ENCODE measurements around the gene SPATA6L. TPM values are rescaled to one million over a fixed set of nuclear protein-coding genes. Genes with fewer than 3 reads are reported as not detected.

The SPATA6L gene
- total RNA-seq, 2 experiments from 2014 or later, result 0.43 to 0.83 TPM

GRCh38 chr9:4591123-4591500, 75.2 kb downstream of the SPATA6L start:
- POLR2A ChIA-PET, result no interaction called here
- Mint-ChIP-seq H3K36me3 (ENCODE audit: low read depth) (no peaks in the 10 kb centered on the region), H3K9me3 (no peaks in the 10 kb centered on the region), H3K4me3 (no peak overlapping the region), H3K27ac (no peak overlapping the region), H3K4me1 (peaks cover 7% of the 10 kb centered on the region), H3K27me3 (peaks cover 5% of the 10 kb centered on the region)
- CTCF ChIA-PET, result no interaction called here
- DNase-seq, result no peak

- H3K4me1 Mint-ChIP-seq, result peaks cover 4% of the 10 kb centered on the region
- H3K4me3 Mint-ChIP-seq, result no peak overlapping the region
- H3K27ac Mint-ChIP-seq, result no peak overlapping the region
- no peaks in the 10 kb centered on the region for H3K36me3 Mint-ChIP-seq (ENCODE audit: low read depth)
- ChIA-PET CTCF (no interaction called here), POLR2A (no interaction called here)
- peaks cover 5% of the 10 kb centered on the region for H3K27me3 Mint-ChIP-seq
- DNase-seq, result no peak
- H3K9me3 Mint-ChIP-seq, result no peaks in the 10 kb centered on the region
Measured at GRCh38 chr9:4590430-4591122, 75.7 kb downstream of the SPATA6L start.

- Mint-ChIP-seq H3K4me1 (no peaks in the 10 kb centered on the region), H3K27me3 (peaks cover 3% of the 10 kb centered on the region), H3K9me3 (no peaks in the 10 kb centered on the region), H3K4me3 (no peak overlapping the region), H3K36me3 (ENCODE audit: low read depth) (no peaks in the 10 kb centered on the region), H3K27ac (no peak overlapping the region)
- ChIA-PET CTCF (no interaction called here), POLR2A (interaction anchor here (0.6 kb wide), 1 partner anchor 890 kb away, joined by 3 read pairs; no protein-coding TSS in a partner anchor)
- DNase-seq, result no peak
Measured at GRCh38 chr9:4588721-4589120, 77.6 kb downstream of the SPATA6L start.

GRCh38 chr9:4585135-4585534, 81.1 kb downstream of the SPATA6L start:
- H3K27ac Mint-ChIP-seq, result no peak overlapping the region
- no peaks in the 10 kb centered on the region for H3K4me1 Mint-ChIP-seq
- no peak for DNase-seq
- no peaks in the 10 kb centered on the region for H3K36me3 Mint-ChIP-seq (ENCODE audit: low read depth)
- ChIA-PET POLR2A (no interaction called here), CTCF (no interaction called here)
- H3K9me3 Mint-ChIP-seq, result no peaks in the 10 kb centered on the region
- H3K27me3 Mint-ChIP-seq, result no peaks in the 10 kb centered on the region
- H3K4me3 Mint-ChIP-seq, result no peak overlapping the region

GRCh38 chr9:4584636-4585035, 81.6 kb downstream of the SPATA6L start:
- DNase-seq, result no peak
- Mint-ChIP-seq H3K36me3 (ENCODE audit: low read depth) (no peaks in the 10 kb centered on the region), H3K27me3 (no peaks in the 10 kb centered on the region), H3K4me3 (no peak overlapping the region), H3K27ac (no peak overlapping the region), H3K9me3 (no peaks in the 10 kb centered on the region), H3K4me1 (no peaks in the 10 kb centered on the region)
- CTCF ChIA-PET, result no interaction called here
- POLR2A ChIA-PET, result no interaction called here

GRCh38 chr9:4583001-4583400, 83.3 kb downstream of the SPATA6L start:
- no peaks in the 10 kb centered on the region for H3K9me3 Mint-ChIP-seq
- CTCF ChIA-PET, result no interaction called here

GRCh38 chr9:4581861-4582565, 84.3 kb downstream of the SPATA6L start:
- no peak overlapping the region for H3K27ac Mint-ChIP-seq
- DNase-seq, result no peak
- H3K27me3 Mint-ChIP-seq, result no peaks in the 10 kb centered on the region
- H3K36me3 Mint-ChIP-seq (ENCODE audit: low read depth), result no peaks in the 10 kb centered on the region
- no peak overlapping the region for H3K4me3 Mint-ChIP-seq
- no peaks in the 10 kb centered on the region for H3K9me3 Mint-ChIP-seq
- ChIA-PET POLR2A (no interaction called here), CTCF (no interaction called here)
- H3K4me1 Mint-ChIP-seq, result no peaks in the 10 kb centered on the region

More at GRCh38 chr9:4583001-4583400, 83.3 kb downstream of the SPATA6L start:
- Mint-ChIP-seq H3K36me3 (ENCODE audit: low read depth) (no peaks in the 10 kb centered on the region), H3K27ac (no peak overlapping the region), H3K4me3 (no peak overlapping the region), H3K4me1 (no peaks in the 10 kb centered on the region), H3K27me3 (no peaks in the 10 kb centered on the region)
- DNase-seq, result no peak
- POLR2A ChIA-PET, result no interaction called here

- no peaks in the 10 kb centered on the region for H3K4me1 Mint-ChIP-seq
- POLR2A ChIA-PET, result interaction anchor here (0.5 kb wide), 1 partner anchor 11 kb away, joined by 5 read pairs; no protein-coding TSS in a partner anchor
- no peak overlapping the region for H3K27ac Mint-ChIP-seq
- DNase-seq, result no peak
- CTCF ChIA-PET, result interaction anchor here (0.6 kb wide), 1 partner anchor 265 kb away, joined by 3 read pairs; no protein-coding TSS in a partner anchor
- H3K36me3 Mint-ChIP-seq (ENCODE audit: low read depth), result no peaks in the 10 kb centered on the region
- no peak overlapping the region for H3K4me3 Mint-ChIP-seq
- no peaks in the 10 kb centered on the region for H3K27me3 Mint-ChIP-seq
- no peaks in the 10 kb centered on the region for H3K9me3 Mint-ChIP-seq
Measured at GRCh38 chr9:4581035-4581760, 85.1 kb downstream of the SPATA6L start.

GRCh38 chr9:4579001-4579400, 87.3 kb downstream of the SPATA6L start:
- no peak for DNase-seq
- no peaks in the 10 kb centered on the region for H3K4me1 Mint-ChIP-seq
- ChIA-PET CTCF (no interaction called here), POLR2A (no interaction called here)
- H3K4me3 Mint-ChIP-seq, result no peak overlapping the region
- H3K27ac Mint-ChIP-seq, result no peak overlapping the region
- no peaks in the 10 kb centered on the region for H3K27me3 Mint-ChIP-seq
- H3K36me3 Mint-ChIP-seq (ENCODE audit: low read depth), result no peaks in the 10 kb centered on the region
- no peaks in the 10 kb centered on the region for H3K9me3 Mint-ChIP-seq

- CTCF ChIA-PET, result no interaction called here
- Mint-ChIP-seq H3K9me3 (no peaks in the 10 kb centered on the region), H3K36me3 (ENCODE audit: low read depth) (no peaks in the 10 kb centered on the region), H3K27me3 (no peaks in the 10 kb centered on the region), H3K4me1 (peaks cover 12% of the 10 kb centered on the region), H3K4me3 (no peak overlapping the region), H3K27ac (no peak overlapping the region)
- no peak for DNase-seq
- POLR2A ChIA-PET, result no interaction called here
Measured at GRCh38 chr9:4576448-4576847, 89.8 kb downstream of the SPATA6L start.

GRCh38 chr9:4575997-4576396, 90.3 kb downstream of the SPATA6L start:
- Mint-ChIP-seq H3K36me3 (ENCODE audit: low read depth) (no peaks in the 10 kb centered on the region), H3K4me1 (peaks cover 12% of the 10 kb centered on the region), H3K4me3 (no peak overlapping the region), H3K27me3 (no peaks in the 10 kb centered on the region), H3K9me3 (no peaks in the 10 kb centered on the region), H3K27ac (no peak overlapping the region)
- POLR2A ChIA-PET, result interaction anchor here (1.6 kb wide), 1 partner anchor 25 kb away, joined by 3 read pairs; no protein-coding TSS in a partner anchor
- CTCF ChIA-PET, result no interaction called here
- DNase-seq, result no peak

GRCh38 chr9:4574657-4575243, 91.5 kb downstream of the SPATA6L start:
- Mint-ChIP-seq H3K27me3 (no peaks in the 10 kb centered on the region), H3K4me1 (peaks cover 13% of the 10 kb centered on the region), H3K4me3 (no peak overlapping the region), H3K36me3 (ENCODE audit: low read depth) (no peaks in the 10 kb centered on the region), H3K27ac (no peak overlapping the region), H3K9me3 (no peaks in the 10 kb centered on the region)
- ChIA-PET POLR2A (interaction anchor here (1.0 to 1.6 kb wide), 2 partner anchors 22 to 26 kb away, joined by 3 to 4 read pairs; no protein-coding TSS in a partner anchor), CTCF (interaction anchor here (1.4 kb wide), 1 partner anchor 26 kb away, joined by 3 read pairs; no protein-coding TSS in a partner anchor)
- DNase-seq, result no peak
